ENCODE results near the gene COL4A2.

The COL4A2 gene

DNA sequence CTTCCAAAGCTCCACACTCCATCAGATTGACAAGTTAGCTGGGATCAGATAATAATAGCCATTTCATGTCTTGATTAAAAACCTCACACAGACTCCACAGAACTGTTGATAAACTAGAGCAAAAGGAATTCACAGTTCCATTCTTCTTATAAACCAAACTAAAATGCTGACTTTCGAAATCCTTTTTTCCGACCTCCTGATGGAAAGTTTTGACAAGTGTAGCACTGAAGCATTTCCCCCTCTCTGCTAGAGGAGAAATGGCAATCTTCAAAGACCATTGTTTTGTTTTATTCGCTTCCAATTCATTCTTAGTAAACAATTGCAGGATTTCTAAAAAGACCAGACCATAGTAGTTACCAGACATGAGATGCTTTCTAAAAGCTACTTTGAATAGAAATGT lies 58.8 kb downstream of the COL4A2 start:
- no peak for DNase-seq
- H3K27ac ChIP-seq: no peak overlapping the region
- no peak overlapping the region for H3K4me3 ChIP-seq (ENCODE audit: low read depth, low read length)
- TF ChIP-seq, protein P1, sequence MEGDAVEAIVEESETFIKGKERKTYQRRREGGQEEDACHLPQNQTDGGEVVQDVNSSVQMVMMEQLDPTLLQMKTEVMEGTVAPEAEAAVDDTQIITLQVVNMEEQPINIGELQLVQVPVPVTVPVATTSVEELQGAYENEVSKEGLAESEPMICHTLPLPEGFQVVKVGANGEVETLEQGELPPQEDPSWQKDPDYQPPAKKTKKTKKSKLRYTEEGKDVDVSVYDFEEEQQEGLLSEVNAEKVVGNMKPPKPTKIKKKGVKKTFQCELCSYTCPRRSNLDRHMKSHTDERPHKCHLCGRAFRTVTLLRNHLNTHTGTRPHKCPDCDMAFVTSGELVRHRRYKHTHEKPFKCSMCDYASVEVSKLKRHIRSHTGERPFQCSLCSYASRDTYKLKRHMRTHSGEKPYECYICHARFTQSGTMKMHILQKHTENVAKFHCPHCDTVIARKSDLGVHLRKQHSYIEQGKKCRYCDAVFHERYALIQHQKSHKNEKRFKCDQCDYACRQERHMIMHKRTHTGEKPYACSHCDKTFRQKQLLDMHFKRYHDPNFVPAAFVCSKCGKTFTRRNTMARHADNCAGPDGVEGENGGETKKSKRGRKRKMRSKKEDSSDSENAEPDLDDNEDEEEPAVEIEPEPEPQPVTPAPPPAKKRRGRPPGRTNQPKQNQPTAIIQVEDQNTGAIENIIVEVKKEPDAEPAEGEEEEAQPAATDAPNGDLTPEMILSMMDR (IDR thresholded peaks at IDR 0.05; ENCODE audit: low read depth, low read length): no peak
- H3K36me3 ChIP-seq: 0 out of 2 replicates have a peak, but pooled peaks cover 3% of the 10 kb centered on the region
- no peaks in the 10 kb centered on the region for H3K27me3 ChIP-seq (ENCODE audit: insufficient read depth, low read depth, severe bottlenecking)
- H3K9me3 ChIP-seq (ENCODE audit: severe bottlenecking): no peaks in the 10 kb centered on the region

DNA sequence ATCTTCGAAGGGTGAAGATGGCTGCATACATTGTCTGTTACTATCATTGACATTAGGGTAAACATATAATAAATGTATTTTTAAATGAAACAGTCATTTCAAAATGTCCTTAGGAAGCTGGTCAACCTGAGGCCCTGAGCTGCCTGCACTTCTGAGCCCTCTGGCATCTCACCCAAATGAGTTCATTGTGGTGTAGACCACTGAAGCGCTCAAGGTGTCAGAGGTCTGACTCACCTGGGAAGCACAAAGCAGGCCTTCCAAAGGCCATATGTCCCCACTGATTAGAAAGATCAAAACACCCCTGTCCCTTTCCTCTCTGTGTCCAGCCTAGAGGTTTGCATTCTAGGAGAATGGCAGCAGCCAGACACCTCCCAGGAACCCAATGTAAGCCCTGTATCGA lies 59.6 kb downstream of the COL4A2 start:
- H3K4me3 ChIP-seq (ENCODE audit: low read depth, low read length): no peak overlapping the region
- TF ChIP-seq, protein P1 (IDR thresholded peaks at IDR 0.05; ENCODE audit: low read depth, low read length): no peak
- H3K27ac ChIP-seq: no peak overlapping the region
- H3K36me3 ChIP-seq: 0 out of 2 replicates have a peak, but pooled peaks cover 3% of the 10 kb centered on the region
- no peaks in the 10 kb centered on the region for H3K27me3 ChIP-seq (ENCODE audit: insufficient read depth, low read depth, severe bottlenecking)
- DNase-seq: peak; percentile 2
- no peaks in the 10 kb centered on the region for H3K9me3 ChIP-seq (ENCODE audit: severe bottlenecking)

DNA sequence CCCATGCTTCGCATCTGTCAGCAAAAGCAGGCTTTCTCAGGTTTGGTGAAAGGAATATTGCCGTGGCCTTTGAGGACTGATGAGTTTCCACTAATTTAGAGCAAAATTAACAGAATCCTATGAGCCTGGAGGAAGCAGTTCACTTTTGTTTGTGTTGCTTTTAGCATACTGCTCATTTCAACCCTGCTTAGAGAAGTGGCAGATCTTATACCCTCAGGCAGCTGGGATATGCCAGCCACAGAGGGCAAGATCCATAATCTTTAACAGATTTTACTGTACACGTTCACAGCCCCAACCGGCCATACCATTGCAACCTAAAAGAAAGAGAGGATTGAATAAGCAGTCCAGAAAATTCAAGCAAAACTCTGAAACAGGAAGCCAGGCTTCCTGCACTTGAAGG lies 60.5 kb downstream of the COL4A2 start:
- TF ChIP-seq, protein P1 (IDR thresholded peaks at IDR 0.05; ENCODE audit: low read depth, low read length): no peak
- Histone ChIP-seq H3K9me3 (ENCODE audit: severe bottlenecking) (no peaks in the 10 kb centered on the region), H3K4me3 (ENCODE audit: low read depth, low read length) (no peak overlapping the region)

DNA sequence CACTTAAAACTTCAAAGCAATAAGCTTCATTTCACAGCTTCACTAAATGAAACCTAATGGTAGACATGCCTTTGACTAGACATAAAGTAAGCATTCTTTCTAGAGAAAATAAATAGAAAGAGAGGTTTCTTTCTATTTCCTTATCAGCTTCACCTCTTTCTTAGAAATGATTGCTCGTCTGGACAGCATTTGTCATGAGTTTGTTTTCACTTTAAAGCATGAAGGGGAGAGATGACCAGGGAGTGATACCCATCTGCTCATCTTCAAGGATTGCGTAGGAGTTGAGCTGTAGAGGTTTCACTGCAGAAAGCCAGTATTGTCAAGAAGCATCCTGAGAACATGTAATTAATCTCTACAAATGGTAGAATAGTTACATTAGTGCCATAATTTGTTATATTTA lies 61.3 kb downstream of the COL4A2 start:
- no peaks in the 10 kb centered on the region for H3K9me3 ChIP-seq (ENCODE audit: severe bottlenecking)
- DNase-seq: no peak
- TF ChIP-seq, protein P1 (IDR thresholded peaks at IDR 0.05; ENCODE audit: low read depth, low read length): no peak

More for the DNA sequence above, 60.5 kb downstream of the COL4A2 start:
- Histone ChIP-seq H3K36me3 (0 out of 2 replicates have a peak, but pooled peaks cover 3% of the 10 kb centered on the region), H3K27ac (no peak overlapping the region), H3K27me3 (ENCODE audit: insufficient read depth, low read depth, severe bottlenecking) (no peaks in the 10 kb centered on the region)
- DNase-seq: peak; percentile 1

DNA sequence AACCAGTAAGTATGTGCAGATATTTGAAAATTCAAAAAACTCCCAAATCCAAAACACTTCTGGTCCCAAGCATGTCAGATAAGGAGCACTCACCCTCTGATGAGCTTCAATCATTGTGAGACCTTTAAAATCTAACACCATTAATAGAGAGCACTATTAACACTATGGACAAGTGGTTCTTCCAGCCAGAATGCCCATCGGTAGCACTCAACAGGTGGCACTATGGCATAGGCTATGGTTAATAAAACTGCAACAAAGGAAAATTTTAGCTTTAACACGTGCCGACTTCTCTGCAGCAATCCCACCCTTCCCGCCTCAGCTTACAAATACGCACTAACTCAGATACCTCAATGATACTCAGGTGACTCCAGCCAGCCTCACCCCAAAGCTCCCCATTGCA lies 62.3 kb downstream of the COL4A2 start:
- no peak overlapping the region for H3K27ac ChIP-seq

More for the DNA sequence above, 61.3 kb downstream of the COL4A2 start:
- H3K27me3 ChIP-seq (ENCODE audit: insufficient read depth, low read depth, severe bottlenecking): no peaks in the 10 kb centered on the region
- no peak overlapping the region for H3K27ac ChIP-seq
- H3K36me3 ChIP-seq: no peaks in the 10 kb centered on the region
- no peak overlapping the region for H3K4me3 ChIP-seq (ENCODE audit: low read depth, low read length)

More for the DNA sequence above, 62.3 kb downstream of the COL4A2 start:
- H3K36me3 ChIP-seq: no peaks in the 10 kb centered on the region
- DNase-seq: peak; percentile 2
- H3K9me3 ChIP-seq (ENCODE audit: severe bottlenecking): no peaks in the 10 kb centered on the region
- H3K27me3 ChIP-seq (ENCODE audit: insufficient read depth, low read depth, severe bottlenecking): no peaks in the 10 kb centered on the region
- no peak overlapping the region for H3K4me3 ChIP-seq (ENCODE audit: low read depth, low read length)
- TF ChIP-seq, protein P1 (IDR thresholded peaks at IDR 0.05; ENCODE audit: low read depth, low read length): no peak

All from WERI-Rb-1 (cell line).